Measurements from ENCODE around the gene VAV3. TPM values are rescaled to one million over a fixed set of nuclear protein-coding genes. Genes with fewer than 3 reads are reported as not detected.

Gene VAV3
- total and polyA plus RNA-seq, 10 donors: 10.5 to 63.0 (median 38.8) TPM

- no peaks in the 10 kb centered on the region for H3K4me1 ChIP-seq
- intact Hi-C loops (cut with DNase I; ENCODE audit: low total_unique reads): no loop called here
- H3K27me3 ChIP-seq (replicated peaks in 1 of 7): no peaks in the 10 kb centered on the region
- 90 to 95% (median 92%) methylated on average over 4 of the region's 4 CpGs for WGBS, 5 donors
- no peaks in the 10 kb centered on the region for H3K9me3 ChIP-seq
- DNase-seq: no peak
- H3K36me3 ChIP-seq: no peaks in the 10 kb centered on the region
- no peak for TF ChIP-seq CTCF (IDR thresholded peaks at IDR 0.05 in 8 of 11, conservative IDR thresholded peaks at IDR 0.05 in 3 of 11)
- TF ChIP-seq POLR2A (IDR thresholded peaks at IDR 0.05): no peak
- TF ChIP-seq POLR2AphosphoS5 (IDR thresholded peaks at IDR 0.05): no peak
- H3K4me3 ChIP-seq: no peak overlapping the region
- H3K27ac ChIP-seq: no peak overlapping the region
Observed at GRCh38 chr1:107547363-107548155, 417.4 kb downstream of the VAV3 start.

DNA sequence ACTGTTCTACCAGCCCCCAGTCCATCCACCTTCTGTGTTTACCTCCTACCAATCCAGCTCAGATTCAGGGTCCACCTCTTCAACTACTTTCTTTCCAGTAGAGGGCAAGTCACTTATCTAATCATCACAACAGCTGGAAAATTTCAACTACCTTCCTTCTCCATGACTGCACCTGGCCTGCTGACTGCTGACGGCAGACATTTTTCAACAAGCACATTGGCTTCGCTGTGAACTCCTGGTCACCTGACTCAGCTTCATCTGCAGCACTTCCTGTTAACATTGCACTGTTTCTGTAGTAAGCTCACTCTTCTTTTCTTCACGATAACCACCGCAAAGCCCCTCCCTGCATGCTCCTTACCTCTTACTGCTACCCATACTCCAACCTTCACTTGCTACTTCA lies 418.4 kb downstream of the VAV3 start:
- intact Hi-C loops (cut with DNase I; ENCODE audit: low total_unique reads): no loop called here
- Histone ChIP-seq H3K36me3 (no peaks in the 10 kb centered on the region), H3K27ac (no peak overlapping the region), H3K4me1 (no peaks in the 10 kb centered on the region), H3K9me3 (no peaks in the 10 kb centered on the region), H3K27me3 (replicated peaks in 1 of 7) (no peaks in the 10 kb centered on the region), H3K4me3 (no peak overlapping the region)
- no peak for DNase-seq
- no peak for TF ChIP-seq POLR2A (IDR thresholded peaks at IDR 0.05)
- no peak for TF ChIP-seq POLR2AphosphoS5 (IDR thresholded peaks at IDR 0.05)
- no peak for TF ChIP-seq CTCF (IDR thresholded peaks at IDR 0.05 in 8 of 11, conservative IDR thresholded peaks at IDR 0.05 in 3 of 11)
- 76 to 90% (median 84%) methylated on average over 4 of the region's 4 CpGs for WGBS, 5 donors

DNA sequence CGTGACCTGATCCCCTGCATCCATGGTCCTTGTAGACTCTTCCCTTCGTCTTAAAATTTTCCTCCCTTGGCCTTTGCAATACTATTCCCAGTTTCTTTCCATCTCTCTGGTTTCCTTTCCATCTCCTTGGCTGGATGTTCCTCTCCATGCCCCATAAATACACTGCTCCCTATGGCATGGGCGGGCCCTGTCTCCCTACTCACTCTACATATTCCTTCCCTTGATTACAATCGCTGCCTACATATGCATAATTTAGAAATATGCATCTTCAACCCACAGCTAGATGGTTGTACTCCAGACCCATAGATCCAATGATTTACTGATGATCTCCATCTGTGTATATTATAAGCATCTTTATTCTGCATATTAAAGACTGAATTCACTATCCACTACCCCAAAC lies 419.1 kb downstream of the VAV3 start:
- 66 to 91% (median 89%) methylated on average over 4 of the region's 4 CpGs for WGBS, 5 donors
- DNase-seq: no peak
- Histone ChIP-seq H3K27me3 (replicated peaks in 1 of 7) (no peaks in the 10 kb centered on the region), H3K36me3 (no peaks in the 10 kb centered on the region), H3K9me3 (no peaks in the 10 kb centered on the region), H3K4me1 (no peaks in the 10 kb centered on the region), H3K4me3 (no peak overlapping the region), H3K27ac (no peak overlapping the region)
- TF ChIP-seq POLR2A (IDR thresholded peaks at IDR 0.05): no peak
- no peak for TF ChIP-seq CTCF (IDR thresholded peaks at IDR 0.05 in 8 of 11, conservative IDR thresholded peaks at IDR 0.05 in 3 of 11)
- no peak for TF ChIP-seq POLR2AphosphoS5 (IDR thresholded peaks at IDR 0.05)
- intact Hi-C loops (cut with DNase I; ENCODE audit: low total_unique reads): no loop called here

- Histone ChIP-seq H3K27ac (no peak overlapping the region), H3K36me3 (no peaks in the 10 kb centered on the region), H3K9me3 (no peaks in the 10 kb centered on the region), H3K4me1 (no peaks in the 10 kb centered on the region), H3K27me3 (replicated peaks in 1 of 7) (no peaks in the 10 kb centered on the region), H3K4me3 (no peak overlapping the region)
- intact Hi-C loops (cut with DNase I; ENCODE audit: low total_unique reads): no loop called here
- no peak for DNase-seq
- TF ChIP-seq POLR2AphosphoS5 (IDR thresholded peaks at IDR 0.05) (no peak), POLR2A (IDR thresholded peaks at IDR 0.05) (no peak), CTCF (IDR thresholded peaks at IDR 0.05 in 8 of 11, conservative IDR thresholded peaks at IDR 0.05 in 3 of 11) (no peak)
- 17 to 51% (median 45%) methylated on average over 2 of the region's 2 CpGs for WGBS, 5 donors
Observed at GRCh38 chr1:107545056-107545577, 419.9 kb downstream of the VAV3 start.

Measured in spleen (tissue), 11 donors.